Stimulated activated CD4-positive, alpha-beta T cell treated with anti-CD3 and anti-CD28 coated beads, Interleukin-2, amount 100 ng/mL, for 4 hours (primary cell): ENCODE results near the gene PIK3R6.
A peak's percentile ranks its signal among the peaks of the same experiment; 100 is the strongest.

Experiments
- DNase-seq: peaks from one replicate; pipeline ENCODE4 v3.0.0-alpha.2; 2020; ENCODE audit warnings: low read depth

The PIK3R6 gene

DNA sequence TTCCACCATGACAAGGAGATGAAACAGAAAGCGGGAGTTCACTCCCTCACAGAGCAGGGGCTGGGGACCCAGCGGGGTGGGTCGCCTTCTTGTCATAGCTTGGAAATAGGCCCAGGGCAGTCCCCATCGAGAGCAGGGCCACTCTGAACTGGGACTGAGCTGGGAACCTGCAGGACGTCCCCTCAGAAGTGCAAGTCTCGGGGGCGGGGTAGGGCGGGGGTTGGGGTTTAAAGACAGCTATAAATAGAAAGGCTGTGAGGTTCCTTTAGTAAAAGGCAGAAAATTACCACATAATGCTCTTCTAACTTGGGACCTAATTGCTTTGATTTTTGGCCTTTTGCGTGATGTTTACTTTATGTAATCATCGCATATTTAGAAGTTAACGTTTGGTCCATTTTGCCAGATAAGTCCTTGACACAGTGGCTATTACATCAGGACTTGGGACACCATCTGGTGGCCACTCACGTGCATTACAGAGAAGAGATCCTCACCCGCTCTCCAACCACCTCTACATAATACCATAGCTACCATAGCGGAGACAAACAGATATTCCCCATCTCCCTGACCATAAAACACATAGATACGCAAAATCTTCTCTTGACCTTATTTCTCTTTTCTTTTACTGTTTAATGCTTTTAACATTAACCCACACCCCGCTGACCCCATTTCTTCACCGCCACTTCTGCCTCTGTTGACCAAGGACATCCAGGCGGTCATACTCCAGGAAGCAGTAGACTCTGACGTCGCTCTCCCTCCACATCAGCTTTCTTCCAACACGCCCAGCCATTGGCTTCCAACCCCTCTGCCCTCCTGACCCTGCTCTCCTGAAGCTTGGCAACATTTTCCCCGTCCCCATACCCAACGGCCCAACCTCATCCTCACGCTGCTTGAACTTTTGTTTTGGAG, 27.5 kb upstream of the PIK3R6 start:
- DNase-seq, result peak; percentile 24

- no peak for DNase-seq
Measured at GRCh38 chr17:8894202-8894671, 26.8 kb upstream of the PIK3R6 start.

DNA sequence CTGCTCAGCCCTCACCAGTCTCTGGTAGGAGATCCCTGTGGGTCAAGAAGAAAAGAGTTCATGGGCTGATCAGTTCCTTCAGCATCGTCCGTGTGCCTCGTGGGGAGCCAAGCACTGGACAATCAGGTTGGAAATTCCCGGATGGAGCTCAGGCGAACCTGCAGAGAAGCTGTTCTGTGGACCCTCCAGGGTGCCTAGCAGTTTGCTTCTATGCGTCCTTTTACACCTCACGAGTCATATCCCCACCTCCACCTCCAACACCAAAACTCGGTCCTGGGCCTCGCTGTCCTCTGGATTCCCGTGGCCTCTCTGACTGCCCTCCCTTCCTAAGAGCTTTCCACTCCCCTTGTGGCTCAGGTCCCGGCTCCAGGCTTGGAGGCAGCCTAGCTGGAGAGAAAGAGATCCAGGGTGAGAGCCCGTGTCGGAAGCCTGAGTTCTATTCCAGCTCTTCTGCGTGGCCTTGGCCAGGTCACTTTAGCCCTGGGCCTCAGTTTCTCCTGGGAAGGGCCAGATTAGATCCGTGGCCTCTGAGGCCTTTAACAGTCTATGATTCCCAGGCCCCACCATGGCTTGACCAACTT, 26.2 kb upstream of the PIK3R6 start:
- DNase-seq, result no peak

- no peak for DNase-seq
Measured at GRCh38 chr17:8893059-8893458, 25.6 kb upstream of the PIK3R6 start.

- no peak for DNase-seq
Measured at GRCh38 chr17:8892338-8892690, 24.8 kb upstream of the PIK3R6 start.

- no peak for DNase-seq
Measured at GRCh38 chr17:8890671-8891070, 23.2 kb upstream of the PIK3R6 start.

DNA sequence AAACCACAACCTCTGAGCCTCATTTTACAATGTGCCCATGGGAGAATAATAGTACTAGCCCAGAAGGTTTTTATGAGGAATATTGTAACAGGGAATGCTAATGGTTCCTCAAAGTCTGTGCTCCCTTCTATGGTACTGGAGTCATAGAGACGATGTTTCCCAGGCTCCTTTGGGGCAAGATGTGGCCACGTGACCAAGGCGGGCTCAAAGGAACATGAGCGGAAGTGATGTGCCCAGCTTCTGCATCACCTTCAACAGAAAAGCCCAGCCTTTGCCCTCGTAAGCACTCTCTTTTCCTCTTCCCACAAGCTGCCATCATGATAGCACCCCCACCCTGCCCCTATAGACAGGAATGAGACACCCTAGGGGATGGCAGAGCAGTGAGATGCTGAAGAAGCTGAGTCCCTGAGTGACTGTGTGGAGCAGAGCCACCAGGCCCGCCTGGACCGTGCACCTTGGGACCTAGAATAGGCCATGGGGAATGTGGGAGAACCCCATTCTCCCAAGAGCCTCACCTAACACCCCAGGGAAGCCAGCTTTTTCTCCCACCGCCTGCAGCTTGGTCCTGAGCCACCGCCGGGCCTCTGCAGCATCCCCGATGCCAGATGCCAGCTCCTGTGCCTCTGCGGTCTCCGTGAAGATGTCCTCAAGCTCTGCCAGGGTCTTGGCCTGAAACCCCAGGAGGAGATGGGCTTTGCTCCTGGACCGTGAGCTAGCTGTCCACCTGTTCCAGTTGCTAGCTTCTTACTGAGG, 22.2 kb upstream of the PIK3R6 start:
- DNase-seq, result no peak

- no peak for DNase-seq
Measured at GRCh38 chr17:8888704-8889302, 21.3 kb upstream of the PIK3R6 start.

DNA sequence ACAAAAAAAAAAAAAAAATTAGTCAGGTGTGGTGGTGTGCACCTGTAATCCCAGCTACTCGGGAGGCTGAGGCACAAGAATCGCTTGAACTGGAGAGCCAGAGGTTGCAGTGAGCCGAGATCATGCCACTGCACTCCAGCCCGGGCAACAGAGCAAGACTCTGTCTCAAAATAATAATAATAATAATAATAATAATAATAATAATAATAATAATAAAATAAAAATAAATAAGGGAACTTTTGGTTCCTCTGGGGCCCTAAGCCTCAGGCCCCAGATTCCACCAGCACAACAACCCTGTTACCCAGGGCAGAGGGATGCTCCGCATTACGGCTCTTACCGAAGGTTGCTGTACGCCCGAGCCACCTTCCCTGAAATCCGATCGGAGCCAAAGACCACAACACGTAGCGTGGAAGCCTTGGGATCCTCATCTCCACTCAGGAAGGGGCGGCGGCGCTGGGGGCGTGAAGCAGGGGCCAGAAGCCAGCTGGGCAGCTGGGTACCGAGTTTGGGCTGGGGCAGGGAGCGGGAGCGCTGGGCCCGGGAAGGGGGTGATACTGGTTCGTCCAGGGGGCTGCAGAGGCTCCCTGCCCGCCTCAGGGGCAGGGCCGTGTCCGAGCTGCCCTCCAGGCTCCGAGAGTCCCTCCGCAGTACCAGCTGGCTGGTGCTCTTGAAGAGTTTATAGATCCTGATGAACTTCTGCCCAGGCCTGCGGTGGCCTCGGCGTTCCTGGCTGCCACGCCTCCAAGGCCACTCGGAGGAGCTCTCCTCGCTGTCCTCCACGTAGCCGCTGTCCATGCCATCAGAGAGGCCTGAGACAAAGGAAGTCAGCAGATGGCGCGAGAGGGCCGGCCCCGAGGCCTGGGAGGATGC, 20.6 kb upstream of the PIK3R6 start:
- no peak for DNase-seq

GRCh38 chr17:8887301-8887700, 19.8 kb upstream of the PIK3R6 start:
- no peak for DNase-seq

- no peak for DNase-seq
Measured at GRCh38 chr17:8885967-8886684, 18.7 kb upstream of the PIK3R6 start.

- peak; percentile 16 for DNase-seq
Measured at GRCh38 chr17:8885163-8885966, 17.9 kb upstream of the PIK3R6 start.

- no peak for DNase-seq
Measured at GRCh38 chr17:8884336-8884990, 17.0 kb upstream of the PIK3R6 start.

DNA sequence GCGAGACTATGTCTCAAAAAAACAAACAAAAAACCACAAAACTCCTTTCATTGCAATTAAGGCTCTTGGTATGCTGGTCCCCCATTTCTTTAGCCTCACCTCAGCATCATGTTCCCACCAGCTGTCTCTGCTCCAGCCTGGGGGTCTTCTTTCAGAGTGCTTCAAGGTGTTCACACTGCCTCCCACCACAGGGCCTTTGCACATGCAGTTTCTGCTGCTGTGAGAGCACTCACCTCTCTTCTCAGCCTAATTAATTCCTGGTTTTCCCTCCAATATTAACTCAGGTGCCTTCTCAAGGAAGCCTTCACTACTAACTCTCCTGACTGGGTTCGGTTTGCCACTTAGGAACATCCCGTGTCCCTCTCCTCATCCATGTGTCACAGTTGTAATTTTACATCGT, 15.9 kb upstream of the PIK3R6 start:
- DNase-seq, result no peak

DNA sequence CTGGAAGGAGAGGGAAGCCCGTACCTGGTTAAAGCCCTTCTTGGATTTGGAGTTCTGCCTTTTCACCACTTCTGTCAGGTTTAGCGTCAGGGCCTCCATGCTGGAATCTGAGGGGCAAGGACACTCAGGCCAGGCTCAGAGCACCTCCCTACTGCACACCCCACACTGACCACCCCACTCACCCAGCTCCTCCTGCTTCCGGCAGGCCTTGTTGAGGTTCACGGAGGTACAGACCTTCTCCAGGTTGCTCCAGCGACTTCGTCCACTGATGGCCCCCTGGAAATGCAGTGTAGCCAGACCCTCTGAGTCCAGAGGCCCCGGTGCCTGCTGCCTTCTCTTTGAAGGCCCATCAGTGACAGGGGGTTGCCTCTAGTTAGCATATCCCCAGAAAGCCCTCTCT, 14.1 kb upstream of the PIK3R6 start:
- no peak for DNase-seq

DNA sequence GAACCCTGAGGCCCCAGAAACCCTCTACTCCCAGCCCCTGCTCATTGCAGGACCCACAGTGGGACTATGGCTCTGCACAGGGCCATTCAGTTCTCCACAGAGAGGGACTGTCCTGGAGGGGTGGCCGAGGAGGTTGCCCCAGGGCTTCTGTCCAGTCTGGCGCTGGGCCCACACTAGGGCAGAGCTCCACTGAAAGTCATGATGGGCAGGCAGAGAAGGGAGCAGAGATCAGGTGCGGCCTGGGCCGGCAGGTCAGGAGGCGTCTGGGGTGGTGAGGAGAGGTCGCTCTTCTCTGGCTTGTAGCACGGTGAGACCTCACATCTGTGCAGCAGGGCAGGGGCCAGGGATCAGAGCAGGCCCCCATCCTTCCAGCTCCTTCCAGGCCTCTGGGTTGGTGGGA, 13.0 kb upstream of the PIK3R6 start:
- DNase-seq, result no peak

- no peak for DNase-seq
Measured at GRCh38 chr17:8879410-8879809, 11.9 kb upstream of the PIK3R6 start.

DNA sequence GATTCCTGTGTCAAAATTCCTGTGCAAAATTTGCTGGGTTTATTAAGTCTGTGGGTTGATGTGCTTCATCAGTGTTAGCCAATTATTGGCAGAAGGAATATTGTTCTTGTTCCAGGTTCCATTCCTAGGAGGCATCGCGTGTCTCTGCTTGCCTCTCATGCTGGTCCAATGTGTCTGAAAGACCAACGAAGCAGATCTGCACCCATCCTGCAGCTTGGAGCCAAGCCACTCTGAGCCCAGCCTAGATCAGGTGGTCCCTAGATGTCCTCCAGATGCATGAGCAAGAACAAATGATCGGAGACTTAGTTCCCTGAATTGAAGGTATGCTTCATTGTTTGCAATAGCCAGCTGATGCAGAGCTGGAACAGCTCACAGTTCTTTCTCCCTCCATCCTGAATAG, 10.5 kb upstream of the PIK3R6 start:
- DNase-seq, result no peak

- DNase-seq, result no peak
Measured at GRCh38 chr17:8875957-8876356, 8.5 kb upstream of the PIK3R6 start.
